ENCODE results near the gene AUTS2.

Gene AUTS2

GRCh38 chr7:69844264-69844868, 246.1 kb downstream of the AUTS2 start:
- TF ChIP-seq ZNF561 (tag by site-specific recombination; IDR thresholded peaks at IDR 0.05; ENCODE audit: borderline replicate concordance) = no peak
- no peak for TF ChIP-seq ZFP41 (tag by site-specific recombination; IDR thresholded peaks at IDR 0.05; ENCODE audit: borderline replicate concordance)
- no peak for TF ChIP-seq ZNF670 (tag by site-specific recombination; IDR thresholded peaks at IDR 0.05; ENCODE audit: low read depth)
- TF ChIP-seq, protein P1, sequence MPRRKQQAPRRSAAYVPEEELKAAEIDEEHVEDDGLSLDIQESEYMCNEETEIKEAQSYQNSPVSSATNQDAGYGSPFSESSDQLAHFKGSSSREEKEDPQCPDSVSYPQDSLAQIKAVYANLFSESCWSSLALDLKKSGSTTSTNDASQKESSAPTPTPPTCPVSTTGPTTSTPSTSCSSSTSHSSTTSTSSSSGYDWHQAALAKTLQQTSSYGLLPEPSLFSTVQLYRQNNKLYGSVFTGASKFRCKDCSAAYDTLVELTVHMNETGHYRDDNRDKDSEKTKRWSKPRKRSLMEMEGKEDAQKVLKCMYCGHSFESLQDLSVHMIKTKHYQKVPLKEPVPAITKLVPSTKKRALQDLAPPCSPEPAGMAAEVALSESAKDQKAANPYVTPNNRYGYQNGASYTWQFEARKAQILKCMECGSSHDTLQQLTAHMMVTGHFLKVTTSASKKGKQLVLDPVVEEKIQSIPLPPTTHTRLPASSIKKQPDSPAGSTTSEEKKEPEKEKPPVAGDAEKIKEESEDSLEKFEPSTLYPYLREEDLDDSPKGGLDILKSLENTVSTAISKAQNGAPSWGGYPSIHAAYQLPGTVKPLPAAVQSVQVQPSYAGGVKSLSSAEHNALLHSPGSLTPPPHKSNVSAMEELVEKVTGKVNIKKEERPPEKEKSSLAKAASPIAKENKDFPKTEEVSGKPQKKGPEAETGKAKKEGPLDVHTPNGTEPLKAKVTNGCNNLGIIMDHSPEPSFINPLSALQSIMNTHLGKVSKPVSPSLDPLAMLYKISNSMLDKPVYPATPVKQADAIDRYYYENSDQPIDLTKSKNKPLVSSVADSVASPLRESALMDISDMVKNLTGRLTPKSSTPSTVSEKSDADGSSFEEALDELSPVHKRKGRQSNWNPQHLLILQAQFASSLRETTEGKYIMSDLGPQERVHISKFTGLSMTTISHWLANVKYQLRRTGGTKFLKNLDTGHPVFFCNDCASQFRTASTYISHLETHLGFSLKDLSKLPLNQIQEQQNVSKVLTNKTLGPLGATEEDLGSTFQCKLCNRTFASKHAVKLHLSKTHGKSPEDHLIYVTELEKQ (tag by site-specific recombination; IDR thresholded peaks at IDR 0.05; ENCODE audit: borderline replicate concordance) = no peak
- TF ChIP-seq ZNF362 (tag by site-specific recombination; IDR thresholded peaks at IDR 0.05) = no peak
- TF ChIP-seq ZNF600 (tag by site-specific recombination; IDR thresholded peaks at IDR 0.05) = no peak
- no peak for TF ChIP-seq ZNF350 (tag by site-specific recombination; IDR thresholded peaks at IDR 0.05)
- TF ChIP-seq ZSCAN30 (tag by site-specific recombination; IDR thresholded peaks at IDR 0.05) = no peak
- TF ChIP-seq ZNF837 (tag by site-specific recombination; IDR thresholded peaks at IDR 0.05) = no peak
- no peak for TF ChIP-seq ZNF211 (tag by site-specific recombination; IDR thresholded peaks at IDR 0.05; ENCODE audit: low read depth)
- no peak for TF ChIP-seq ZNF596 (tag by site-specific recombination; IDR thresholded peaks at IDR 0.05)
- no peak for TF ChIP-seq PBX3 (CRISPR knock-in tag; IDR thresholded peaks at IDR 0.05)
- TF ChIP-seq ZNF660 (tag by site-specific recombination; IDR thresholded peaks at IDR 0.05) = no peak
- no peak for TF ChIP-seq ZNF223 (tag by site-specific recombination; IDR thresholded peaks at IDR 0.05)
- Histone ChIP-seq H3K9me3 (ENCODE audit: control insufficient read depth, insufficient read depth, low read depth, low read length) (no peaks in the 10 kb centered on the region), H3K4me1 (ENCODE audit: control insufficient read depth, insufficient read depth, low read length) (peaks cover 41% of the 10 kb centered on the region), H3K36me3 (ENCODE audit: control insufficient read depth in 2 of 2, insufficient read depth in 1 of 2, low read length in 2 of 2) (no peaks in the 10 kb centered on the region), H3K4me3 (ENCODE audit: low read depth, low read length) (no peak overlapping the region), H3K27ac (ENCODE audit: extremely low read depth, low read depth, low read length) (no peak overlapping the region)
- ChIA-PET CTCF (interaction anchor here (0.6 kb wide), 1 partner anchor 292 kb away, joined by 4 read pairs; no protein-coding TSS in a partner anchor), POLR2A (no interaction called here)

GRCh38 chr7:69845721-69846495, 247.6 kb downstream of the AUTS2 start:
- no peaks in the 10 kb centered on the region for H3K36me3 ChIP-seq (ENCODE audit: control insufficient read depth in 2 of 2, insufficient read depth in 1 of 2, low read length in 2 of 2)
- H3K4me1 ChIP-seq (ENCODE audit: control insufficient read depth, insufficient read depth, low read length) = peaks cover 29% of the 10 kb centered on the region
- POLR2A ChIA-PET = no interaction called here
- CTCF ChIA-PET = no interaction called here
- no peak overlapping the region; the same call in 1 of the 2 replicates for H3K27ac ChIP-seq (ENCODE audit: extremely low read depth, low read depth, low read length)
- H3K4me3 ChIP-seq (ENCODE audit: low read depth, low read length) = no peak overlapping the region
- no peaks in the 10 kb centered on the region for H3K9me3 ChIP-seq (ENCODE audit: control insufficient read depth, insufficient read depth, low read depth, low read length)
- TF ChIP-seq FEZF1 (tag by site-specific recombination; IDR thresholded peaks at IDR 0.05) (peak; percentile 43), SCRT2 (tag by site-specific recombination; IDR thresholded peaks at IDR 0.05) (no peak)
